DMS53 treated with DMSO at 0.1 percent for 48 hours (cell line): ENCODE data around the gene GJA1.

ENCODE experiments used
- DNase-seq: peaks from one replicate; lab custom pipeline; 2025; ENCODE audit not compliant: unreplicated experiment; lab: John Stamatoyannopoulos, UW

The GJA1 gene

GRCh38 chr6:121482004-121482693 lies 46.7 kb downstream of the GJA1 start:
- no peak for DNase-seq

- no peak for DNase-seq
These were observed 47.3 kb downstream of the GJA1 start for GRCh38 chr6:121482751-121483150.

GRCh38 chr6:121485359-121485811 lies 49.9 kb downstream of the GJA1 start:
- no peak for DNase-seq

- DNase-seq, result no peak
These were observed 56.1 kb downstream of the GJA1 start for GRCh38 chr6:121491576-121491975.

GRCh38 chr6:121492536-121492935 lies 57.1 kb downstream of the GJA1 start:
- DNase-seq, result no peak

- DNase-seq, result no peak
These were observed 62.5 kb downstream of the GJA1 start for GRCh38 chr6:121497970-121498375.

GRCh38 chr6:121498481-121499276 lies 63.2 kb downstream of the GJA1 start:
- DNase-seq, result no peak
